ENCODE data around the gene NELL1.

Gene NELL1

DNA sequence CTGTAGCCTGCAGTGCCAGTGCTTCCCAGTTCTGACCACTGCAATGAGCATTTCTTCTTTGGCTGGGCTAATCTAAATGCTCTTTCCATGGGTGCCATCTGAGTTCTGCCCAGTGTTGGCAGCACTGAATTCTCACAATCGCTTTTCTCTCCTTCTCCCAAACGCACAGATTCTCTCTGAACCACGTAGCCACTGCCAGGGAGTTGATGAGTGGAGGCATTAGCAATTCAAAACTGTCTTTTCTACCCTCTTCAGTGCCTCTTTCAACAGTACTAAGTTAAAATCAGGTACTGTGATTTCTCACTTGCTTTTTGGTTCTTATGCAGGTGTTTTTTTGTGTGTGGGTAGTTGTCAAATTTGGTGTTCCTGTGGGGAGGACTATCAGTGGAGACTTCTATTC lies 778.5 kb downstream of the NELL1 start:
- no peak for DNase-seq

DNA sequence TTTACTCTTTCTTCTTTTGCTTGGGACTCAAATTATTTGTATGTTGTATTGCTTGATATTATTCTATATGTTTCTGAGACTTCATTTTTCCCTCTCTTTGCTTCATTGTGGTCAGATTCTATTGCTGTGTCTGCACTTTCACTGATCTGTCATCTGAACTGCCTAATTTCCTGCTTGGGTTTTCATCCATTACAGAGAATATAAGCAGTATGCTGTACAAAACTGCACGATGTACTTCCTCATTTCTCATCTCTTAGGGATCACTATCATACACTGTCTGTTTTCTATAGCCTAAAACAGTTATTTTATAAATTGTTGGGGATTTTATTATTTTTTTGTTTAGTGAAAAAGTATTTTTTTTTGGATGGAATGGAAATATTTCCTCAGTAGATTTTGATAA lies 786.8 kb downstream of the NELL1 start:
- DNase-seq: no peak

DNA sequence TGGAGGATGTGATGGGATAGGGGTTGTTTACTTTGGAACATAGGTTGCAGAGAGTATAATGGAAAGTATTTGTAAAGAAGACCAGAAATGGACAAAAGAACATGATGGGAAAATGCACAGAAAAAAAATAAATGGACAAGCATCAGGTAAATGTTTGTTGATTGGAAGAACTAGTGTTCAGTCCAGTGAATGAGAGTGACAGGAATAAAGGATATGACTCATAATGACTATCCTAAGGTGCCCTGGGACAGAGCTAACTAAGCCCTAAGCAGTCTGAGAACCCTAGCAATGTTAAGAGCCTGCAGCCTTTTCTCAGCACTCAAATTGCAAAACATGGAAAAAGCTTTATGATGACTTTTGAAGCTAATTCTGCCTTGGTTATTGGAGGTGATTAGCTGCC lies 790.7 kb downstream of the NELL1 start:
- DNase-seq: no peak

DNA sequence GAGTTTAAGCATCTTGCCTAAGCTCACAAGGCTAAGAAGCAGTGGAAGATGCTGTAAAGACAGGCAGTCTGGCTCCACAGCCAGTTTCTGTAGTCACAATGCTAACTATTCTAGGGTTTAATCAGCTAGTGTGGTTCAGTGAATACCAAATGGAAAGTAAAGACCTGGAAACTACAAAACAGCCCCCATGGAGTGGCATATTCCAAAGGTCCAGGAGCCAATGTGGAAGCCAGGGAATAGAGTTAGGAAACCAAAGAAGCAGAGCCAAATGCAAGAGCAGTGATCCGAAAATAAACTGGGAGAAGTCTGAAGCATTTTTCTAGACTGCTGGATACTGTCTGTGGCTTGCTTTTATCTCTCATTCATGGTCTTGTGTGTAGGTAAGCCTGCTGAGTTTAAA lies 792.3 kb downstream of the NELL1 start:
- no peak for DNase-seq

DNA sequence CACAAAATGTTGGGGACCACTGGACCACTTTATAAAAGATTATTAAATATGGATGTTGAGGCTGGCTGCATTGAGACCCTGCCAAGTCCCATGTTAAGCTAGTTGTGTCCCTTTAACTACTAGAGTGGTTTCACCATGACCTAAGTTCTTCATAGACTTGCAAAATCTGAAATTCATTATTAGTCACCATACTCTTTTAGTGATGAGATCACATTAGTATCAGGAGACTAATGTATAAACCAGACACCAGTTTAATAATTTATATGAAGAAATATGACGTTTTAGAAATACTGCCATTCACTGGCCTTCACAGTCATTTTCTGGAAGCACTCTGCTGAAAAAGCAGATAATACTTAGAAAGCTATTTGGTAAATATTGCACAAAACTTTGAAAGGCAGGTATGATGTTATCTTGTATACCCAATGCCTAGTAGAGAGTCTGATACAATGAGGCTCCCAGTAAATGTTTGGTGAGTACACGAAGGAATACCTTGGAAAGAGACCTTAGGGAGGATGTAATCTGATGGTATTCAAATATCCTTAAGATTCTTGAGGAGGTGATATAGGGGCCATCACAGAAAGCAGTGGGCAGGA lies 795.3 kb downstream of the NELL1 start:
- DNase-seq: no peak

DNA sequence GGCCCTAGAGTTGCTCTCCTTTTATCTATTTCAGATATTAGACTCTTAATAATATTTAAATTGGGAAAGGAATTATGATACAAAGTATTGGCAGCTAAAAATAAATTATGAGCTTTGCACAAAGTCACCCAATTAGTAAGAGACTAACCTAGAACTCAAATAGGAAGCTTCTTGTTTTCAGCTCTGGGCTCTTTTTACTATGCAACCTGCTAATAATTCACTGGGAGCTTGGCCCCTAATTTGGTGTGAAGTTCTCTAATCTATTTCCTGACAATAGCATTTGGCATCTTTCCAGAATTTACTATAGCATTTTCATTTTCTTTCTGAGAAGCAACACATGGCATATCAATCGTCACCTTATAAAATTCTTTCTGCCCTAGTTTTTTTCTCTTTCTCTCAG lies 795.8 kb downstream of the NELL1 start:
- no peak for DNase-seq

DNA sequence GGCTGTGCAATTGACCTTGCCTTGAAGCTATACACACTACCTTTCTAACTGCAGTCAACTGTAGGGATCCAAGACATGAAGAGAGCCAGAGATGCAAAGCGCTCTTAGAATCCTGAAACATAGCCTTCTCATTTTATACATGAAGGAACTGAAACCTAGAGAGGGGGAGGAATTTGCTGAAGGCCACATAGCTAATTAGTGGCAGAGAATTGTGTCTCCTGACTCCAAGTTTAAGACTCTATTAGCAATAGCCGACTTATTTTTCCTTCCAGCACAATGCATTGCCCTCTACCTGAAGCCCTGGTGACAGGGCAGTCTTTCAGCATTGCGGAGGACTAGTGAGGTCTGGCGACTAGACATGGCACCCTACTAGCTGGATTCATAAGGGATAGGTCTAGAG lies 796.5 kb downstream of the NELL1 start:
- DNase-seq: no peak

DNA sequence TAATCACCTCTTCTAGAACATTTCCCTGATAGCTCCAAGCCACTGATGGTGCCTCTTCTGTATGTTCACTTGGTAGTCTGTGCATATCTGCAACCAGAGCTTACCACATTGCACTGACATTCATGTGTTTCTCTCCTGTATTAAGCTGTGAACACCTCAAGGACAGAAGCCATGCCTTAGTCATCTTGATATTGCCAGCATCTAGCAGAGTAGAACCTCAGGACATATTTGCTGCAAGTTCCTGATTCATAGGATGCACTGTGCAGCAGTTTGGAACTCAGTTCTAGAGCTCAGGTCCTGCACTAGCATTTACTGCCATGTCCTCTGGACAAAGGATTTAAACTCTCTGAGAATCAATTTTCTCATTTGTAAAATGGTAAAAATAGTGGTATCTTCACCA lies 801.1 kb downstream of the NELL1 start:
- no peak for DNase-seq

DNA sequence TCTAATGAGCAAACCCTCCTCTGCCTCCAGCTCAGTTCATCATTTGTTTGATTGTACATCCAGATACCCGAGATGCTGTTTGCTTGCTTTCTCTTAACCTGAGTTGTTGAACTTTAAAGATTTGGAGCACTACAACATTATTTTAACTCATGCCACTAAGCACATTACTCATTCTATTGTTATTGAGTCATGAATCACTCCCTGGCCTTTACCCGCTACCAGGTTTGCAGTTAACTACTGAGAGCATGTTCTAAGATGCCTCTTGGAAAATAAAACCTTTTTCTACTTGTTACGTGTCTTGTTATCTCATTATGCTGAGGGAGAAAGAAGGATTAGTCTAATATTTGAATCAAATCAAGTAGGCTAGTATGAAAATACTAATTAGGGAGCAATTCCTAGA lies 802.9 kb downstream of the NELL1 start:
- DNase-seq: no peak

DNA sequence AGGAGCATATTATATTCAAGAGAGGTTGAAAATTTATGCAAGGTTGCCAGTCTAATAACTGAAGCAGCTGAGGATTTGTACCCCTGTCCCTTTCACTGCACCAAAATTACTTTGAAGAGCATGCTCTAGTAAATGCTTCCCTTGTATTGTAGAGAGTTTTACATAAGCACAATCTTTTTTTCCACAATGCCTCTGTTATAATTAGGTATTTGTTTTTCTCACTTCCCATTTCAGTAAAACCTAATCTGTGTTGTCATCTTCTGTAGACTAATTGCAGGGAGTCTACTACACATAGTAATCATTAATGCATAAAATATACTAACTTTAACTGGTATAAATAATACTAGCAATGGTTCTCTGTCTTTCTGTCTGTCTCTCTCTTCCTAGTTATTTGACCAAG lies 805.1 kb downstream of the NELL1 start:
- no peak for DNase-seq

DNA sequence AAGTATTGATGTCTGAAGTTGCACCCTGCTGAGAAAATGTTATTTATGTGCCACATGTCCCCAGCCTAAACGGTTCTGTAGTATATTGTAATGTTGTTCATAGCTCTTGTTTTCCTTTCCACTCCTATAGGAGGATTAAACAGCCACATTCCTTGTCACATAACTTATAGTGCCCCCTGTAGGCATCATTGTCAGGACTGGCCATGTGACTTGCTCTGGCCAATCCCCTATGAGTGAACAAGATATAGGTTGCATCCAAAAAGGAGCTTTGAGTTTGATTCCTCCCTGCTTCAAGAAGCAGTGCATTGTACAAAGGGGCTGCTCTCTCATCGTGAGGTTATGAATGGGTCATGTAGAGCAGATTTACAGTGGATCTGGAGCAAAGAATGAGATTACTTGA lies 805.9 kb downstream of the NELL1 start:
- DNase-seq: no peak

DNA sequence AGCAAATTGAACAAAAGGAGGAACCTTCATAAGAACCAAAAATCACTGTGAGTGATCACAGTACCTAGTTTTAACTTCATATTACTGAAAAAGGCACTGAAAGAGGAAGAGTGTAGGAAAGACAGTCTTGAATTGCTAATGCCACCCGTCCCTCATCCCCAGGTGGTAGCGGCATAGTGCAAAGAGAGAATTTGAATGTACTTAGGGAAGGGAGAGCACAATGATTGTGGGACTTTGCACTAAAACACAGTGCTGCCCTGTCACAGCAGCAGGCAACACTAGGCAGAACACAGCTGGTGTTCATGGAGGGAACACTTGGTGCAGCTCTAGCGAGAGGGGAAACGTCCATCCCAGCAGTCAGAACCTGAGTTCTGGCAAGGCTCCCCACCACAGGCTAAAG lies 807.2 kb downstream of the NELL1 start:
- DNase-seq: no peak

DNA sequence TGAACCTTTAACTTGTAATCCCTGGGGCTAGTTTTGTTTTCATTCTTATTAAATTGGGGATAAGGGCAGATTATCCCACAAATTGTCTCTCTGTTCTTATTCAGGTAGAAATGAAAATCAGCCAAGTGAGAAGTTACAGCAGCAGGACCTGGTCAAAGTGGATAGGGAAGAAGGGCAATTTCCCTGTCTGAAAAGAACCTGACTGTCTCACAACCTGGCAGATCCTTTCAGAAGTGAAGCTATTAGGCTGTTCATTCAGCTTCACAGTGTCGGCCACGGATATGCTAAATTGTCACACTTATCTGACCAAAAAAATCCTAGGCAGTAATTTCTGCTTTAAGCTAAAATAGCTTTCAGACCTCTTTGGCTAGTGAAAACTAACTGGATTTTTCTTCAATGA lies 810.9 kb downstream of the NELL1 start:
- DNase-seq: no peak

DNA sequence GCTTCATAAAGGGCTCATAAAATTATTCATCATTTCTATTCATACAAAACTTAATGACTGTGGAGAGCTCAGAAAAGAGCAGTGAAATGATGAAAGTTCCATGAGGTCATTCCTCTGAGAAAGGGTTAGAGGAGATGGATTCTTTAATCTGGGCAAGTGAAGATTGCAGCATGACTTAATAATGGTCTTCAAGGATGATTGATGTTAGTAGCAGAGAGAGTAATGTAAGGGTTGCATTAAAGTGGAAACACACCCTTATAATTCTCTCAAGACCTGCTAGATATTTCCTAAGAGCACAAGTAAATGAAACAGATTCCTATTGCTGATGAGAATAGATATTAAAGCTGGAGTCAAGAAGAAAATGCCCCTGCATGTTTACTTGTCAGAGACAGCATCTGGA lies 811.9 kb downstream of the NELL1 start:
- no peak for DNase-seq

DNA sequence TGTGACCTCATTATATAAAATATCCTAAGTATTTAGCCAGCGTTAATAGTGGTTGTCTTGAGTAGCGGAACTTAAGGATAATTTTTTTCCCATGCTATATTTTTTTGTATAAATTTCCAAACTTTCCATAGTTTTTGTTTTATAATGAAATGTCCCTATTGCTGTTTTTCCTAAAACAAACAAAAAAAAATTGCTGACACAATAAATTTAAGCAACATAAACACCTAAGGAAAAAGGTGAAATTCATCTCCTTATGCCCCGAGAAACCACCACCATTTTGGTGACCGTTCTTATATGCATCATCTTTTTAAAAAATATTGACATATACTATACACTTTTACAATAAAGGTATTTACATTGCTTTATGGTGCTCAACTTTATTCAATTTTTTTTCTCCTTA lies 814.7 kb downstream of the NELL1 start:
- no peak for DNase-seq

DNA sequence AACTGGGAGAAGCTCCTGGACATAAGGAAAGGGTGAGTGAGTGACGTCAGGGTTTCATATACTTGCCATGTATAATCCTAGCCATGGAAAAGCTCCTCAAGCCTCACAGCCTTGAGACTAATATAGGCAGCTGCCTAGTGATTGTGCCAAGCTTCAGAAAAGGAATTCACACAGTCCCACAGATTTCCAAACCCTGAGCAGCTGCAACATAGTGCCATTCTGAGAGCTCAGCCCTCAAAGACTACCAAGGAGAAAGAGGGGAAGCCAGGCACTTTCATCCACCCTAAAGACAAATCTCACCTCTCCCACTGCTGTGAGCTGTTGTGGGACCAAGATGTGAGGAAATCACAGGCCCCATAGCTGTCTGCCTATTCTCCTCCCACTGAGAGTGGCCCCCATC lies 815.6 kb downstream of the NELL1 start:
- DNase-seq: no peak

DNA sequence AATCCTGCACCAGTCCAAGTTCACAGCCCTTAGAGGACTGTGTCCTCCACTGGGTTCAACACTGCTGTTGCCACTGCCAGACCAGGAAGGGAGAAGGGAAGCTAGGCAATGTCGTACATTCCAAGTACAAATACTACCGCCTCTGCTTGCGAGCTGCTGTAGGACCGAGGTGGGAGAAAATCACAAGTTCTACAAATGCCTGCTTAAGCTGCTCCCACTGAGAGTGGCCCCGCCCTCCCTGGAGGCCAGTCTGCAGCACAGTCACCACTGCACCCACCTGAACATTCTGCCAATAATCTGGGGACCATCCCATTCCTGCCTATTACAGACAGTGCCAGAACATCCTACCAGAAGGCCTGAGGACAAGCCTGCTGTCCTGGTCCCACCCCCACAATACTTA lies 816.0 kb downstream of the NELL1 start:
- peak in 1 of 2 donors; percentile 12 for DNase-seq

DNA sequence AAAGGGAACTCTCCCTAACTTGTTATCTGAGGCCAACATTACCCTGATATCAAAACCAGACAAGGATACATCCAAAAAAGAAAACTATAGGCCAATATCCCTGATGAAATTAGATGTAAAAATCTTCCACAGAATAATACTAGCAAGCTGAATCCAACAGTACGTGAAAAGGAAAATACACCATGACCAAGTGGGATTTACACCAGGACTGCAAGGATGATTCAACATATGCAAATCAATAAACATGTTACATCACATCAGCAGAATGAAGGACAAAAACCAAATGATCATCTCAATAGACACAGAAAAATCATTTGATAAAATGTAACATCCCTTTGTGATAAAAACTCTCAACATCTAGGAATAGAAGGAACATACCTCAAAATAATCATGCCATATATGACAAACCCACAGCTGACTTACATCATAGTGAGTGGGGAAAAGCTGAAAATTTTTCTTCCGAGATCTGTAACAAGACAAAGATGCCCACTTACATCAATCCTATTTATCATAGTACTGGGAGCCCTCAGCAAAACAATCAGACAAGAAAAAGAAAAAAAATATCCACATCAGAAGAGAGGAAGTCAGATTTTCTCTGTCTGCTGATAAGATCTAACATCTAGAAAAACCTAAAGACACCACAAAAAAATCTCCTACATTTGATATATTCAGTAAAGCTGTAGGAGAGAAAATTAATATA lies 820.2 kb downstream of the NELL1 start:
- peak; percentile 37 to 63 for DNase-seq

DNA sequence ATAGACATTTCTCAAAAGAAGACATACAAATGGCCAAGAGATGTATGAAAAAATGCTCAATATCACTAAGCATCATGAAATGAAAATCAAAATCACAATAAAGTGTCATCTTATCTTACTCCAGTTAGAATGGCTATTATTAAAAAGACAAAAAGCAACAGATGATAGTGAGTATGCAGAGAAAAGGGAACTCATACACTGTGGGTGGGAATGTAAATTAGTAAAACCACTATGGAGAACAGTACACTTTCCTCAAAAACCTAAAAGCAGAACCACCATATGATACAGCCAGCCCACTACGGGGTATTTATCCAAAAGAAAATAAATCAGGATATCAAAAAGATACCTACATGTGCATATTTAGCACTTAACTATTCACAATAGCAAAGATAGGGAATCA lies 823.5 kb downstream of the NELL1 start:
- DNase-seq: peak; percentile 57 to 76

DNA sequence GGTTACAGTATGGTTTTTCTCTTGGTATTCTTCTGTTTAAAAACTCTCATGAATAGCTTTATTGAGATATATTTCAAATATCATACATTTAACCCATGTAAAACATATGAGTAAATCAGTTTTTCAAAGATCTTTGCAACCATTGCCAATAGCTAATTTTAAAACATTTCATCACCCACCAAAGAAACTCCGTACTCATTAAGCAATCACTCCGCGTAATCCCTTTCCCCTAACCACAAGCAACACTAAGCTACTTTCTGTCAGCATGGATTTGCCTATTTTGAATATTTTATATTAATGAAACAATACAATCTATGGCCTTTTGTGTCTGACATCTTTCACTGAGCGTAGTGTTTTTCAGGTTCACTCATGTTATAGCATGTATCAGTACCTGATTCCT lies 825.6 kb downstream of the NELL1 start:
- DNase-seq: peak; percentile 59 to 67

DNA sequence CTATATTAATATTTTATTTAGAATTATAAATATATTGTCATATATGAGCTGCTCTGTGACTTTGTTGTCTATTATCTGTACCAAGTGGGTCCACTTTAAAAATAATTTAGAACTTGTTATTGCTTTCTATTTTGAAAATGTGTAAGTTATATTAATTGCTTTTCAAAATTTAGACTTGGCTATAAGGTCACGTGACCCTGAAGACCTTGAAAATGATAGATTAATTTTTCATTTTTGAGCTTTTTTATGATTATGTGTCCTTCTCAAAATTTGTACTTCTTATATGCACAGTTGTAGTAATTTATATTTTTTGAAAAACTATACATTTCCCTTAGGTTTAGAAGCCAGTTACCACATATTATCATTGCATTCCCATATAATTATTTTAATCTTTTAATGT lies 826.5 kb downstream of the NELL1 start:
- DNase-seq: no peak

DNA sequence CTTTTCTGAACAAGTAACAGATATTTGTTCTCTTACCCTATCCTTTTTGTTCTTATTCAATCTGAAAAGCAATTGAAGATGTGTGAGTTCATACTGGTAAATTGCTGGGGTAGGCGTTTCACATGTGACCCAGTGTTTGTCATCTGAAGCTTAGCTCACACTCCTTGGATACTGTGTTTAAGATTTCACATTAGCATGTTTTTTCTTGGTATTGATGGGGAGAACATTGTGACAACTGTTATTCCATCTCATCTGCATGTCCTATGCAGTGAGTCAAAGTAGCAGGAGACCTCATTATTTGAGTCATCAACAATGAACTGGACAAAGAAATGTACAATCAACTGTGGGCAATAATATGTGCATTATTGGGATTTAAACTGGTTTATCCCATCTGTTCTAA lies 831.9 kb downstream of the NELL1 start:
- DNase-seq: peak in 1 of 2 donors; percentile 2

DNA sequence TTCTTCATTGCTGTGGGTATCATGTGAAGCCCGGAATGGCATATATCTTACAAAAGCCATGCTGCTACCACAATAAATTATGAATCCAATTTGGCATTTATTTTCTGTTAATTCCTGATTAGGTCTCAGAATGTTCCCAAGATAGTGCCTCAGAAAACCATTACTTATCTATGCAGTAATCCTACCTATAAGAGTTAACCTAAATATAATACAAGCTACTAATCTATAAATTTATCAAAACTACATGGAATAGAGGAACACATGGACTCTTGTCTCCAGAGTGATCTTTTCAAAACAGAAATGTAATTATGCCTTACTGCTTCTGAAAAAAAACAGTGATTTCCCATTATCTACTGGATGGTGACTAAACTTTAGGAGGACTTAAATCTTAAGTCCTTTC lies 835.7 kb downstream of the NELL1 start:
- no peak for DNase-seq

DNA sequence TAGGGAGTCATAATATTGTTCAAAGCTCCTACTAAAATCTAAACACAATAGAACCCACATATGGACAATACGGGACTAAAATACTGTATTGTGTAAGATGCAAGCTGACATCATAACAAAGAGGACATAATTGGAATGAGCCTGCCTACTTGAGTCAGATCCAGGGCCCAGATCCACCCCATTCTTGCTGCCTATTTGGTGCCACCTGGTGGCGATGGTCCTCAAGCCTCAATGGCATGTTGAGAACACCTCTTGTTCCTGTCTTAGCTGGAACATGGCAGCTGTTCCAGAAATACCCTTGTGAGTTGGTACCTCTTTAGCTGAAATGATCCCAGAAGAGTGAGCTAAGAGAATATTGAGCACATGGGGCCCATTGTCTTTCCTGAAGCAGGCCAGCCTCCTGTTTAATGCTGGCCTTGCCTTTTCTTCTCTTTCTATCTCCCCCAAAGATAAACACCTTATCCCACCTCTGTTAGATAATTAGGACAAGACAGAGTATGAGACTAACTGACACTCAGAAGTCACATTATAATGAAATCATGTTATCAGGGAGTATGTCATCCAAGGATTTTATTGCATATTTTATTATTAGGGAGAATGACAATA lies 842.6 kb downstream of the NELL1 start:
- DNase-seq: peak; percentile 71 to 92

DNA sequence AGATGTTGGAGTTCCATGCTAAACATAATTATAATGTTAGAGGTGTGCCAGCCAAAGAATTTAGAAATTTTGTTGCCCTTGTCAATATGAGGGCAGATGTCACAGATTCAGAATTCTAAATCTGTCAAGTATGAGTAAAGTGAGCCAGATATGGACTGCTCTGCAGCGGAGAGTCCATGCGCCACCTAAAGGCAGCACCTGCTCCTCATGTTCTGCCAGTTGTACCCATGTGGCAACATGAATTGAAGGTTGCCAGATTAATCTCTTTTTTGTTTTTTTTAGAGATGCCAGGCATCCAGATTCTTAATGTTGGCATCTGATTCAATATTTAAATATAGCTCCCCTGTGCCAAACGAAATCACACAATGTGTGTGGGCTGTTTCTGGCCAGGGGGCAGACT lies 844.9 kb downstream of the NELL1 start:
- no peak for DNase-seq
